ENCODE data around the gene TMEM218.

- TF ChIP-seq POLR2A (IDR thresholded peaks at IDR 0.05) (no peak), CTCF (IDR thresholded peaks at IDR 0.05) (no peak)
Measured at GRCh38 chr11:125075242-125075625, 36.2 kb downstream of the TMEM218 start.

Measured in suprapubic skin (tissue), 3 donors.